CD4-positive, alpha-beta T cell treated with Interferon gamma for 1 hour (primary cell): ENCODE results near the gene MRGPRX3.

Experiments used
- DNase-seq: peaks from one replicate; pipeline ENCODE4 v3.0.0-alpha.2; 2020

The MRGPRX3 gene

DNA sequence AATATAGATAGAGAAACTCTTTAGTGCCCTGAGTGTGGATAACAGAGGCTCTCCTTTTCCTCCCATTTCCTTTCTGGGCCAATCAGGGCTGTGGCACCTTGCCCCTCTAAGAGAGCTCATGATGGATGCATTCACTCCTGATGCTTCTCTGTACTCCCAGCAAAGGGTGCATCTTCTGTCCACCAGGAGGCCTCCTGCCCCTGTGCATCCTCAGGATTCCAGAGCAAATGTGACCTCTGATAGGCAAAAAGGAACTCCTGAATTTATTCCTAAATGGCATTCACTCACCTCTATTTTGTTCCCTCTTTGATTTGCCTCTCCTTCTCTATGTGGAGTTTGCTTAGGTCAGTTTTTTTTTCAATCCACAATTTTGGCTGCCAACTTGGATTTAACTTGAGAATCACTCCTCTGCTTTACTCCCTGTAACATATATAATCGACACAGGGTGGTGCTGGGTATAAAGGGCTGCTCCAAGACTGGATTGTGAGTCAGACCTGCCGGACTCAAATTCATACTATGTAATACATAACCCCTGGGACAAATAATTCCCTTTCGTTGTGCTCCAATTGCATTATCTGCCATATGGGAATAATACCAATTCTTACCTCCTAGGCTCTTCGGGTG, 39.1 kb downstream of the MRGPRX3 start:
- DNase-seq: no peak

GRCh38 chr11:18172666-18173065, 40.3 kb downstream of the MRGPRX3 start, which contains the start of gene MRGPRX4:
TSS of gene MRGPRX4 (plus strand) at chr11:18172837. CDS start at chr11:18173257, 420 bp downstream.
- DNase-seq: no peak

DNA sequence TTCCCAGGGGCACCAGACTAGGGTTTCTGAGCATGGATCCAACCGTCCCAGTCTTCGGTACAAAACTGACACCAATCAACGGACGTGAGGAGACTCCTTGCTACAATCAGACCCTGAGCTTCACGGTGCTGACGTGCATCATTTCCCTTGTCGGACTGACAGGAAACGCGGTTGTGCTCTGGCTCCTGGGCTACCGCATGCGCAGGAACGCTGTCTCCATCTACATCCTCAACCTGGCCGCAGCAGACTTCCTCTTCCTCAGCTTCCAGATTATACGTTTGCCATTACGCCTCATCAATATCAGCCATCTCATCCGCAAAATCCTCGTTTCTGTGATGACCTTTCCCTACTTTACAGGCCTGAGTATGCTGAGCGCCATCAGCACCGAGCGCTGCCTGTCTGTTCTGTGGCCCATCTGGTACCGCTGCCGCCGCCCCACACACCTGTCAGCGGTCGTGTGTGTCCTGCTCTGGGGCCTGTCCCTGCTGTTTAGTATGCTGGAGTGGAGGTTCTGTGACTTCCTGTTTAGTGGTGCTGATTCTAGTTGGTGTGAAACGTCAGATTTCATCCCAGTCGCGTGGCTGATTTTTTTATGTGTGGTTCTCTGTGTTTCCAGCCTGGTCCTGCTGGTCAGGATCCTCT, 41.0 kb downstream of the MRGPRX3 start:
- no peak for DNase-seq
